Measurements from ENCODE around the gene ZDHHC24.

The ZDHHC24 gene

DNA sequence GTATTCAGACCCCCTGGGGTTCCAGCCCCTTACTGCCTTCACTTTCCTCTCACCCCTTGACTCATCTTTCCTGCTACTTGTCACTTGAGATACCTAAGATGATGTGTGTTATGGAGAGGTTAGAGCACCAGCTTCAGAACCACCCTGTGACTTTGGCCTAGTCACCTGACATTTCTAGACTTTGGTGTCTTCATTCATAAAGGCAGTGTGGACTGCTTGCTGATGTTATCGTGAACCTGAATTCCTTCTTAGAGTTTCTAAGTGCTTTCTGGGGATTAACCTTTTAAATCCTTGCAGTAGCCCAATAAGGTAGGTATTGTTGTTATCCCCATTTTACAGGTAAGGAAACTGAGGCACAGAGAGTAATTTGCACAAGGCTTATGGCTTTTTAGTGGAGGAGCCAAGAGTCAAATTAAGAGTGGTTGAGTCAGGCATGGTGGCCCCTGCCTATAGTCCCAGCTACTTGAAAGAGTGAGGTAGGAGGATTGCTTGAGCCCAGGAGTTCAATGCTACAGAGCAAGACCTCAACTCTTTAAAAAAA lies 40.5 kb downstream of the ZDHHC24 start:
- TF ChIP-seq, protein P1, sequence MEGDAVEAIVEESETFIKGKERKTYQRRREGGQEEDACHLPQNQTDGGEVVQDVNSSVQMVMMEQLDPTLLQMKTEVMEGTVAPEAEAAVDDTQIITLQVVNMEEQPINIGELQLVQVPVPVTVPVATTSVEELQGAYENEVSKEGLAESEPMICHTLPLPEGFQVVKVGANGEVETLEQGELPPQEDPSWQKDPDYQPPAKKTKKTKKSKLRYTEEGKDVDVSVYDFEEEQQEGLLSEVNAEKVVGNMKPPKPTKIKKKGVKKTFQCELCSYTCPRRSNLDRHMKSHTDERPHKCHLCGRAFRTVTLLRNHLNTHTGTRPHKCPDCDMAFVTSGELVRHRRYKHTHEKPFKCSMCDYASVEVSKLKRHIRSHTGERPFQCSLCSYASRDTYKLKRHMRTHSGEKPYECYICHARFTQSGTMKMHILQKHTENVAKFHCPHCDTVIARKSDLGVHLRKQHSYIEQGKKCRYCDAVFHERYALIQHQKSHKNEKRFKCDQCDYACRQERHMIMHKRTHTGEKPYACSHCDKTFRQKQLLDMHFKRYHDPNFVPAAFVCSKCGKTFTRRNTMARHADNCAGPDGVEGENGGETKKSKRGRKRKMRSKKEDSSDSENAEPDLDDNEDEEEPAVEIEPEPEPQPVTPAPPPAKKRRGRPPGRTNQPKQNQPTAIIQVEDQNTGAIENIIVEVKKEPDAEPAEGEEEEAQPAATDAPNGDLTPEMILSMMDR (conservative IDR thresholded peaks at IDR 0.05; ENCODE audit: control insufficient read depth, insufficient read depth, low read depth, low read length) = no peak
- no peak for DNase-seq (ENCODE audit: low read depth)
- no peak overlapping the region for H3K4me3 ChIP-seq (ENCODE audit: control insufficient read depth, low read depth, low read length)

DNA sequence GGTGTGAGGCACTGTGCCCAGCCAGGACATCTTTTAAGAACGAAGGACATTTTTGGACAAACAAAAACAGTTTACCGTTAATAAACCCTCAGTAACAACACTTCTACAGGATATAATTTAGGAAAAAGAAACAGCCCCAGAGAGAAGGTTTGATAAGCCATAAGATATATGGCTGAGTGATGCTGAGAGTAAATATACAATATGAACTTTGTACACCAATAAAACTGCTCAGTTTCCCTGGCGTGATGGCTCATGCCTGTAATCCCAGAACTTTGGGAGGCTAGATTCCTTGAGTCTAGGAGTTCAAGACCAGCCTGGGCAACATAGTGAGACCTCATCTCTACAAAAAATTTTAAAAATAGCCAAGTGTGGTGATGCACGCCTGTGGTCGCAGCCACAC lies 47.3 kb downstream of the ZDHHC24 start:
- no peak overlapping the region for H3K4me3 ChIP-seq (ENCODE audit: control insufficient read depth, low read depth, low read length)
- TF ChIP-seq, protein P1 (conservative IDR thresholded peaks at IDR 0.05; ENCODE audit: control insufficient read depth, insufficient read depth, low read depth, low read length) = no peak
- DNase-seq (ENCODE audit: low read depth) = no peak

DNA sequence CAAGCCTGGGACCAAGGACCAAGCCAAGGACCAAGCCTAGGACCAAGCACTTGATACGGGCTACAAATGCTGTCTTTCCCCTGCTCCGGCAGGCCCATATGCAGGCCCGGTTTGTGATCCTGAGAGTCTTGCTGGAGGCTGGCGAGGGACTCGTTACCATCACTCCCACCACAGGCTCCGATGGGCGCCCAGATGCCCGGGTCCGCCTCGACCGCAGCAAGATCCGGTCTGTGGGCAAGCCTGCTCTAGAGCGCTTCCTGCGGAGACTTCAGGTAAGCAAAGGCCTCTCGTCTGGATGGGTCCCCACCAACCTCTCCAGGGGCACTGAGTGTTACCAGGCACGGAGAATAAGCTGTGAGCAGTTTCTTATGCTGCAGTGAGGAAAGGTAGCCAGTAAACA lies 48.6 kb downstream of the ZDHHC24 start:
- DNase-seq (ENCODE audit: low read depth) = no peak
- TF ChIP-seq, protein P1 (conservative IDR thresholded peaks at IDR 0.05; ENCODE audit: control insufficient read depth, insufficient read depth, low read depth, low read length) = no peak
- no peak overlapping the region for H3K4me3 ChIP-seq (ENCODE audit: control insufficient read depth, low read depth, low read length)

DNA sequence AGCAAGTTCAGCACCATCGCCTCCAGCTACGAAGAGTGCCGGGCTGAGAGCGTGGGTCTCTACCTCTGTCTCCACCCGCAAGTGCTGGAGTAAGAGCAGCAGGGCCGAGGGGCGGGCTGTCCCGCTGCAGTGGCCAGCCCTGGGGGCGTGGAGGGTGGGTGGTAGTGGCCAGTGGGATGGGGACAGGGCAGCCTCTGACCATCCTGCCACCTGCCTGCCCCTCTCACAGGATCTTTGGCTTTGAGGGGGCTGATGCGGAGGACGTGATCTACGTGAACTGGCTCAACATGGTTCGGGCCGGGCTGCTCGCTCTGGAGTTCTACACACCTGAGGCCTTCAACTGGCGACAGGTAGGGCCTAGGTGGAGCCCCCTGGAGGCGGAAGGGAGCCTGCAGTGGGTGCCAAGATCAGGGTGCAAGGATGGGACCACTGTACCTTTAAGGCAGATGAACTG lies 50.4 kb downstream of the ZDHHC24 start:
- TF ChIP-seq, protein P1 (conservative IDR thresholded peaks at IDR 0.05; ENCODE audit: control insufficient read depth, insufficient read depth, low read depth, low read length) = peak; percentile 17
- H3K4me3 ChIP-seq (ENCODE audit: control insufficient read depth, low read depth, low read length) = no peak overlapping the region

DNA sequence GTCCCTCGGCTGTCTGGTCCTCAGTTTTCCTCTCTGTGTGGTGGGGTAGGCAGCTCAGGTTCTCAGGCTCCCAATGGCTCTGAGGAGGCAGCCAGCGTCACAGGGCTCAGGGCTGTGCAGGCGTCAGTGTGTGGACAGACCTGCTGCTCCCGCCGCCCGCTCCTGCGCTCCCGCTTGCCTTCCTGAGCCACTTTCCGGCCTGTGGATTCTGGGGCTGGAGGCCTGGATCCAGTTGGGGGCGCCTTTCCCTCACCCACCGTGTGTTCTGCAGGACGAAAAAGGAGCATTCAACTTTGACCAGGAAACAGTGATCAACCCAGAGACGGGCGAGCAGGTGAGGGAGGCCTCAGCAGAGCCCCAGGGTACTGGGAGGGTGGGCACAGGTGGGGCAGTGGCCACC lies 50.9 kb downstream of the ZDHHC24 start:
- no peak for DNase-seq (ENCODE audit: low read depth)
- no peak overlapping the region for H3K4me3 ChIP-seq (ENCODE audit: control insufficient read depth, low read depth, low read length)
- TF ChIP-seq, protein P1 (conservative IDR thresholded peaks at IDR 0.05; ENCODE audit: control insufficient read depth, insufficient read depth, low read depth, low read length) = no peak

More for the DNA sequence above, 50.4 kb downstream of the ZDHHC24 start:
- DNase-seq (ENCODE audit: low read depth) = no peak

DNA sequence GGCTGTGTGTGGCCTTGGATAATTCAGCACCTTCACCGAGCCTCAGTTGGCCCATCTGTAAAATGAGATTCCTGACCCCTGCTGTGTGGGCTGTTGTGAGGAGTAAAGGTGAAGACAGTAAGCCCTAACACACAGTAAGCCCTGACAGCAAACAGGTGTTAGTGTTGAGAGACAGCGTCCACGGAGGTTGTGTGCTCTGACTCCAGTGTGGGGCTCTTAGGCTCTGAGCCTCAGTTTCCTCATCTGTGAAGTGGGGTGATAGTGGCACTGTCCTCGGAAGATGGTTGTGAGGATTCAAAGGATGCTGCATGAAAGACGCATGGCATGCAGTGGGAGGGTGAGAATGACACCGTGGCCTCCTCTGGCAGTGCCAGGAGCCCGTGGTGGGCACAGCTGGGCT lies 51.4 kb downstream of the ZDHHC24 start:
- TF ChIP-seq, protein P1 (conservative IDR thresholded peaks at IDR 0.05; ENCODE audit: control insufficient read depth, insufficient read depth, low read depth, low read length) = no peak
- H3K4me3 ChIP-seq (ENCODE audit: control insufficient read depth, low read depth, low read length) = no peak overlapping the region

DNA sequence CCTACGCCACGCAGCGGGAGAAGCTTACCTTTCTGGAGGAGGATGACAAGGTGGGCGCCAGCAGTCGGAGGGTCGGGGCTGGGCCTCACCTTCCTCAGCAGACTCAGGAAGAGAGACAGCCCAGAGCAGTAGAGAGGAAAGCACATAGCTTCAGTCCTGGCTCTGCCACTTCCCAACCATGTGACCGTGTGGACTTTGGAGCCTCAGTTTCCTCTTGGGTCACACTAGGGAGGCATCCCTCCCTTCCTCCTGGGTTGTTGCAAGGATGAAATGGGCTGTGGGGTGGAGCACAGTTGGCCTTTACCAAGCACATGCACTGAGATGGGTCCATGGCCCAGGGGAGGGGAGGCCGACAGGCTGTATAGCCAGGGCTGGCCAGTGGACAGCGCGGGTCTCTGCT lies 52.7 kb downstream of the ZDHHC24 start:
- no peak for DNase-seq (ENCODE audit: low read depth)
- TF ChIP-seq, protein P1 (conservative IDR thresholded peaks at IDR 0.05; ENCODE audit: control insufficient read depth, insufficient read depth, low read depth, low read length) = no peak
- H3K4me3 ChIP-seq (ENCODE audit: control insufficient read depth, low read depth, low read length) = no peak overlapping the region

More for the DNA sequence above, 51.4 kb downstream of the ZDHHC24 start:
- no peak for DNase-seq (ENCODE audit: low read depth)

Data from fibroblast of mammary gland (primary cell).